Effector CD4-positive, alpha-beta T cell (primary cell): ENCODE data around the gene SMARCD2.

Experiments used
- DNase-seq: peaks from one replicate; pipeline ENCODE4 v3.0.0-alpha.2; 2020

The SMARCD2 gene

GRCh38 chr17:63830904-63831491 lies 11.5 kb downstream of the SMARCD2 start:
- DNase-seq, result no peak

- no peak for DNase-seq
These were observed 12.2 kb downstream of the SMARCD2 start for GRCh38 chr17:63830278-63830677.

- DNase-seq, result no peak
These were observed 13.5 kb downstream of the SMARCD2 start for GRCh38 chr17:63828936-63829335.

- DNase-seq, result no peak
These were observed 14.7 kb downstream of the SMARCD2 start for GRCh38 chr17:63827801-63828221.

GRCh38 chr17:63827002-63827800 lies 15.3 kb downstream of the SMARCD2 start, which contains the start of the genes FTSJ3 and PSMC5:
FTSJ3 (minus strand) TSS chr17:63827663; CDS start chr17:63826902, 761 bp downstream.
PSMC5 (plus strand) TSS chr17:63827431; CDS start chr17:63827491, 60 bp downstream.
- peak; percentile 94 for DNase-seq

- no peak for DNase-seq
These were observed 15.9 kb downstream of the SMARCD2 start for GRCh38 chr17:63826468-63827001.

GRCh38 chr17:63824362-63824761 lies 18.1 kb downstream of the SMARCD2 start:
- no peak for DNase-seq

- DNase-seq, result no peak
These were observed 18.7 kb downstream of the SMARCD2 start for GRCh38 chr17:63823659-63824331.

- DNase-seq, result no peak
These were observed 19.9 kb downstream of the SMARCD2 start for GRCh38 chr17:63822537-63822936.

- DNase-seq, result no peak
These were observed 20.7 kb downstream of the SMARCD2 start for GRCh38 chr17:63821804-63822203.

GRCh38 chr17:63820963-63821561 lies 21.4 kb downstream of the SMARCD2 start:
- no peak for DNase-seq

GRCh38 chr17:63819585-63820537 lies 22.6 kb downstream of the SMARCD2 start:
- no peak for DNase-seq

- DNase-seq, result no peak
These were observed 23.4 kb downstream of the SMARCD2 start for GRCh38 chr17:63819131-63819530.

- DNase-seq, result no peak
These were observed 24.6 kb downstream of the SMARCD2 start for GRCh38 chr17:63817736-63818385.

GRCh38 chr17:63816669-63817068 lies 25.8 kb downstream of the SMARCD2 start:
- DNase-seq, result no peak

GRCh38 chr17:63816123-63816522 lies 26.4 kb downstream of the SMARCD2 start:
- DNase-seq, result no peak

- no peak for DNase-seq
These were observed 32.5 kb downstream of the SMARCD2 start for GRCh38 chr17:63809970-63810369.

- no peak for DNase-seq
These were observed 36.9 kb downstream of the SMARCD2 start for GRCh38 chr17:63805591-63805990.

- DNase-seq, result no peak
These were observed 38.2 kb downstream of the SMARCD2 start for GRCh38 chr17:63804328-63804727.

- no peak for DNase-seq
These were observed 41.7 kb downstream of the SMARCD2 start for GRCh38 chr17:63800783-63801182.

GRCh38 chr17:63798572-63799106 lies 43.8 kb downstream of the SMARCD2 start:
- no peak for DNase-seq
